Sciatic nerve (tissue), 2 donors: ENCODE results near the gene MYPN. TPM values are rescaled to one million over a fixed set of nuclear protein-coding genes. Genes with fewer than 3 reads are reported as not detected.
A peak's percentile ranks its signal among the peaks of the same experiment; 100 is the strongest.

Experiments used
- ATAC-seq: fragments of 200-7000 bp; cut with Tn5 transposase; one replicate; pipeline ENCODE4 v1.9.1; 2020; ENCODE audit warnings: mild to moderate bottlenecking, moderate library complexity
- DNase-seq: peaks from one replicate; pipeline ENCODE4 v3.0.0-alpha.2; 2020; ENCODE audit warnings: low spot score
- intact Hi-C: fragments of 100-400 bp; cut with DNase I; formaldehyde crosslinking; loops from one replicate; pipeline ENCODE4 v1.14.2; 2022
- total RNA-seq: library from RNA; stranded (reverse); fragmentation: NEBNext Ultra II Directional; extraction: Animal tissue kit (Norgen Biotek cat#: 25700); gene quantifications from one replicate; pipeline ENCODE4 v1.2.1, GENCODE V29; 2021
- donor health status: DM: no; HTN: no; CAD: no.
- donor health status: DM: no; HTN: no; CAD: no.

Gene MYPN
- total RNA-seq, 1 donor from 2014 or later = 0.13 TPM

- no peak for ATAC-seq
- intact Hi-C loops = no loop called here
- no peak for DNase-seq
Measured at GRCh38 chr10:68124718-68125117, 15.4 kb downstream of the MYPN start.

GRCh38 chr10:68125772-68126171 is 16.5 kb downstream of the MYPN start:
- intact Hi-C loops = no loop called here
- DNase-seq = no peak
- ATAC-seq = no peak

- no peak for DNase-seq
- ATAC-seq = no peak
- intact Hi-C loops = no loop called here
Measured at GRCh38 chr10:68128015-68128414, 18.7 kb downstream of the MYPN start.

GRCh38 chr10:68132391-68132790 is 23.1 kb downstream of the MYPN start:
- intact Hi-C loops = no loop called here

GRCh38 chr10:68133523-68133922 is 24.2 kb downstream of the MYPN start:
- intact Hi-C loops = no loop called here
- DNase-seq (no peak), ATAC-seq (no peak)

More at GRCh38 chr10:68132391-68132790, 23.1 kb downstream of the MYPN start:
- ATAC-seq (no peak), DNase-seq (no peak)

GRCh38 chr10:68135362-68135761 is 26.1 kb downstream of the MYPN start:
- no peak for ATAC-seq
- no peak for DNase-seq
- intact Hi-C loops = no loop called here

- no peak for DNase-seq
- intact Hi-C loops = no loop called here
- peak; percentile 55 for ATAC-seq
Measured at GRCh38 chr10:68135922-68136792, 26.9 kb downstream of the MYPN start.

GRCh38 chr10:68137171-68137570 is 27.9 kb downstream of the MYPN start:
- intact Hi-C loops = no loop called here
- no peak for DNase-seq
- no peak for ATAC-seq

GRCh38 chr10:68138526-68138925 is 29.2 kb downstream of the MYPN start:
- ATAC-seq (no peak), DNase-seq (no peak)
- intact Hi-C loops = no loop called here

GRCh38 chr10:68139448-68140272 is 30.4 kb downstream of the MYPN start:
- ATAC-seq = no peak

GRCh38 chr10:68142761-68143160 is 33.5 kb downstream of the MYPN start:
- intact Hi-C loops = no loop called here
- ATAC-seq (no peak), DNase-seq (no peak)

More at GRCh38 chr10:68139448-68140272, 30.4 kb downstream of the MYPN start:
- no peak for DNase-seq
- intact Hi-C loops = no loop called here

- intact Hi-C loops = no loop called here
- no peak for DNase-seq
- ATAC-seq = no peak
Measured at GRCh38 chr10:68144709-68145108, 35.4 kb downstream of the MYPN start.

GRCh38 chr10:68145705-68146104 is 36.4 kb downstream of the MYPN start:
- ATAC-seq (no peak), DNase-seq (no peak)
- intact Hi-C loops = no loop called here

- no peak for ATAC-seq
- intact Hi-C loops = no loop called here
- no peak for DNase-seq
Measured at GRCh38 chr10:68146133-68146532, 36.8 kb downstream of the MYPN start.

- DNase-seq (no peak), ATAC-seq (no peak)
- intact Hi-C loops = loop anchor here (10.0 kb wide), 2 partner anchors 67 to 287 kb away; no protein-coding TSS in a partner anchor
Measured at GRCh38 chr10:68151453-68151852, 42.2 kb downstream of the MYPN start.

- no peak for DNase-seq
- ATAC-seq = peak; percentile 73
- intact Hi-C loops = loop anchor here (10.0 kb wide), 2 partner anchors 69 to 289 kb away; no protein-coding TSS in a partner anchor
Measured at GRCh38 chr10:68153473-68154210, 44.4 kb downstream of the MYPN start.

GRCh38 chr10:68154211-68154497 is 44.9 kb downstream of the MYPN start:
- ATAC-seq (peak; percentile 65), DNase-seq (no peak)
- intact Hi-C loops = loop anchor here (10.0 kb wide), 2 partner anchors 69 to 289 kb away; no protein-coding TSS in a partner anchor

GRCh38 chr10:68155615-68156210 is 46.4 kb downstream of the MYPN start:
- ATAC-seq (no peak), DNase-seq (no peak)
- intact Hi-C loops = loop anchor here (10.0 kb wide), 2 partner anchors 71 to 291 kb away; no protein-coding TSS in a partner anchor
